ENCODE measurements around the gene ADAMTS7.
"Not testable (repeated sequence)": the region's sequence is repeated elsewhere in the genome, so short reads cannot be mapped to it uniquely, and the experiment has no call there.

ADAMTS7 gene

GRCh38 chr15:78747877-78748276, 63.4 kb downstream of the ADAMTS7 start:
- H2BK120ac ChIP-seq (ENCODE audit: low read depth, low read length): not testable (repeated sequence)

GRCh38 chr15:78741674-78742073, 69.6 kb downstream of the ADAMTS7 start:
- H3K4ac ChIP-seq (ENCODE audit: low read length); H3K9ac ChIP-seq (ENCODE audit: low read depth, low read length, poor library complexity); H3K4me1 ChIP-seq (ENCODE audit: control insufficient read depth in 2 of 2, insufficient read depth in 1 of 2, low read depth in 1 of 2, low read length in 2 of 2); H3K4me3 ChIP-seq (ENCODE audit: low read length in 2 of 2); H3K18ac ChIP-seq (ENCODE audit: low read length); H2AK5ac ChIP-seq (ENCODE audit: low read depth, low read length); H2BK120ac ChIP-seq (ENCODE audit: low read depth, low read length); H3K4me2 ChIP-seq (ENCODE audit: insufficient read depth, low read length, poor library complexity, severe bottlenecking); H4K91ac ChIP-seq (ENCODE audit: low read depth, low read length, poor library complexity); H3K14ac ChIP-seq (ENCODE audit: low read length); H3K79me1 ChIP-seq (ENCODE audit: low read depth, low read length); H3K9me3 ChIP-seq (replicated peaks in 1 of 2; ENCODE audit: control insufficient read depth in 2 of 2, insufficient read depth in 1 of 2, low read depth in 1 of 2, low read length in 2 of 2); H2BK12ac ChIP-seq (ENCODE audit: low read length); H3K23ac ChIP-seq (ENCODE audit: low read depth, low read length, poor library complexity); H4K8ac ChIP-seq (ENCODE audit: low read depth, low read length); DNase-seq (ENCODE audit: low spot score); H3K36me3 ChIP-seq (replicated peaks in 1 of 2; ENCODE audit: control insufficient read depth in 2 of 2, insufficient read depth in 2 of 2, low read length in 2 of 2); H2AFZ ChIP-seq (ENCODE audit: low read length); H2BK5ac ChIP-seq (ENCODE audit: low read length); H3K27ac ChIP-seq (replicated peaks; ENCODE audit: low read length); H2BK15ac ChIP-seq (ENCODE audit: low read length): not testable (repeated sequence)
- peaks cover 0 to 14% (median 0%) of the 10 kb centered on the region in 3 experiments for H3K27me3 ChIP-seq (ENCODE audit: control insufficient read depth in 3 of 3, insufficient read depth in 3 of 3, low read depth in 1 of 3, low read length in 3 of 3)
- WGBS, 2 donors (ENCODE audit: extremely low coverage in 2 of 2, insufficient read length in 2 of 2, insufficient replicate concordance in 1 of 2): no CpG with 5 or more reads among the region's 4 CpGs

More at GRCh38 chr15:78747877-78748276, 63.4 kb downstream of the ADAMTS7 start:
- H3K9me3 ChIP-seq (replicated peaks in 1 of 2; ENCODE audit: control insufficient read depth in 2 of 2, insufficient read depth in 1 of 2, low read depth in 1 of 2, low read length in 2 of 2); H3K18ac ChIP-seq (ENCODE audit: low read length); H2BK5ac ChIP-seq (ENCODE audit: low read length); H3K27me3 ChIP-seq (ENCODE audit: control insufficient read depth in 3 of 3, insufficient read depth in 3 of 3, low read depth in 1 of 3, low read length in 3 of 3); H3K27ac ChIP-seq (replicated peaks; ENCODE audit: low read length); H3K4me1 ChIP-seq (ENCODE audit: control insufficient read depth in 2 of 2, insufficient read depth in 1 of 2, low read depth in 1 of 2, low read length in 2 of 2); H2AK5ac ChIP-seq (ENCODE audit: low read depth, low read length); H4K8ac ChIP-seq (ENCODE audit: low read depth, low read length); H3K23ac ChIP-seq (ENCODE audit: low read depth, low read length, poor library complexity); H2BK12ac ChIP-seq (ENCODE audit: low read length); DNase-seq (ENCODE audit: low spot score); H2AFZ ChIP-seq (ENCODE audit: low read length); H3K4ac ChIP-seq (ENCODE audit: low read length); H3K79me1 ChIP-seq (ENCODE audit: low read depth, low read length); H3K14ac ChIP-seq (ENCODE audit: low read length); H3K4me2 ChIP-seq (ENCODE audit: insufficient read depth, low read length, poor library complexity, severe bottlenecking); H3K9ac ChIP-seq (ENCODE audit: low read depth, low read length, poor library complexity); H4K91ac ChIP-seq (ENCODE audit: low read depth, low read length, poor library complexity); H2BK15ac ChIP-seq (ENCODE audit: low read length); H3K4me3 ChIP-seq (ENCODE audit: low read length in 2 of 2); H3K36me3 ChIP-seq (replicated peaks in 1 of 2; ENCODE audit: control insufficient read depth in 2 of 2, insufficient read depth in 2 of 2, low read length in 2 of 2): not testable (repeated sequence)
- no CpG with 5 or more reads among the region's 7 CpGs for WGBS, 2 donors (ENCODE audit: extremely low coverage in 2 of 2, insufficient read length in 2 of 2, insufficient replicate concordance in 1 of 2)

- H3K27ac ChIP-seq (replicated peaks; ENCODE audit: low read length): no peak overlapping the region
- H2AFZ ChIP-seq (ENCODE audit: low read length): no peak overlapping the region
- peak overlapping the region; percentile 21 for H3K18ac ChIP-seq (ENCODE audit: low read length)
- H2BK12ac ChIP-seq (ENCODE audit: low read length): peak overlapping the region; percentile 43
- H4K91ac ChIP-seq (ENCODE audit: low read depth, low read length, poor library complexity): peak overlapping the region; percentile 33
- peaks cover 0 to 14% (median 0%) of the 10 kb centered on the region in 3 experiments for H3K27me3 ChIP-seq (ENCODE audit: control insufficient read depth in 3 of 3, insufficient read depth in 3 of 3, low read depth in 1 of 3, low read length in 3 of 3)
- no peak overlapping the region for H4K8ac ChIP-seq (ENCODE audit: low read depth, low read length)
- H3K4me3 ChIP-seq (ENCODE audit: low read length in 2 of 2): no peak overlapping the region
- H2AK5ac ChIP-seq (ENCODE audit: low read depth, low read length): no peak overlapping the region
- WGBS, 2 donors (ENCODE audit: extremely low coverage in 2 of 2, insufficient read length in 2 of 2, insufficient replicate concordance in 1 of 2): no CpG with 5 or more reads among the region's 7 CpGs
- no peaks in the 10 kb centered on the region for H3K36me3 ChIP-seq (replicated peaks in 1 of 2; ENCODE audit: control insufficient read depth in 2 of 2, insufficient read depth in 2 of 2, low read length in 2 of 2)
- H2BK120ac ChIP-seq (ENCODE audit: low read depth, low read length): no peak overlapping the region
- H3K79me1 ChIP-seq (ENCODE audit: low read depth, low read length): no peaks in the 10 kb centered on the region
- H3K4me1 ChIP-seq (ENCODE audit: control insufficient read depth in 2 of 2, insufficient read depth in 1 of 2, low read depth in 1 of 2, low read length in 2 of 2): peaks cover 0 to 3% of the 10 kb centered on the region in 2 donors
- no peak for DNase-seq (ENCODE audit: low spot score)
- no peak overlapping the region for H3K4me2 ChIP-seq (ENCODE audit: insufficient read depth, low read length, poor library complexity, severe bottlenecking)
- H3K14ac ChIP-seq (ENCODE audit: low read length): no peak overlapping the region
- H3K4ac ChIP-seq (ENCODE audit: low read length): no peak overlapping the region
- H3K23ac ChIP-seq (ENCODE audit: low read depth, low read length, poor library complexity): no peak overlapping the region
- H2BK5ac ChIP-seq (ENCODE audit: low read length): no peak overlapping the region
- no peaks in the 10 kb centered on the region for H3K9me3 ChIP-seq (replicated peaks in 1 of 2; ENCODE audit: control insufficient read depth in 2 of 2, insufficient read depth in 1 of 2, low read depth in 1 of 2, low read length in 2 of 2)
- H2BK15ac ChIP-seq (ENCODE audit: low read length): no peak overlapping the region
- peak overlapping the region; percentile 2 for H3K9ac ChIP-seq (ENCODE audit: low read depth, low read length, poor library complexity)
Observed at GRCh38 chr15:78740904-78741274, 70.4 kb downstream of the ADAMTS7 start.

GRCh38 chr15:78739996-78740903, 71.0 kb downstream of the ADAMTS7 start:
- Histone ChIP-seq H3K9me3 (replicated peaks in 1 of 2; ENCODE audit: control insufficient read depth in 2 of 2, insufficient read depth in 1 of 2, low read depth in 1 of 2, low read length in 2 of 2) (no peaks in the 10 kb centered on the region), H3K79me1 (ENCODE audit: low read depth, low read length) (no peaks in the 10 kb centered on the region), H3K4ac (ENCODE audit: low read length) (peak overlapping the region; percentile 89), H3K4me1 (ENCODE audit: control insufficient read depth in 2 of 2, insufficient read depth in 1 of 2, low read depth in 1 of 2, low read length in 2 of 2) (peaks cover 0 to 3% of the 10 kb centered on the region in 2 donors), H2BK5ac (ENCODE audit: low read length) (peak overlapping the region; percentile 66), H3K18ac (ENCODE audit: low read length) (peak overlapping the region; percentile 76), H3K14ac (ENCODE audit: low read length) (peak overlapping the region; percentile 97), H2AK5ac (ENCODE audit: low read depth, low read length) (peak overlapping the region; percentile 63), H2BK120ac (ENCODE audit: low read depth, low read length) (no peak overlapping the region), H3K4me3 (ENCODE audit: low read length in 2 of 2) (peak overlapping the region in 1 of 2 donors; percentile 3), H3K4me2 (ENCODE audit: insufficient read depth, low read length, poor library complexity, severe bottlenecking) (no peak overlapping the region), H3K27me3 (ENCODE audit: control insufficient read depth in 3 of 3, insufficient read depth in 3 of 3, low read depth in 1 of 3, low read length in 3 of 3) (peaks cover 0 to 19% (median 0%) of the 10 kb centered on the region in 3 experiments), H3K36me3 (replicated peaks in 1 of 2; ENCODE audit: control insufficient read depth in 2 of 2, insufficient read depth in 2 of 2, low read length in 2 of 2) (no peaks in the 10 kb centered on the region), H3K27ac (replicated peaks; ENCODE audit: low read length) (no peak overlapping the region), H4K91ac (ENCODE audit: low read depth, low read length, poor library complexity) (peak overlapping the region; percentile 33), H3K9ac (ENCODE audit: low read depth, low read length, poor library complexity) (peak overlapping the region; percentile 60), H3K23ac (ENCODE audit: low read depth, low read length, poor library complexity) (no peak overlapping the region), H2BK12ac (ENCODE audit: low read length) (peak overlapping the region; percentile 43), H2BK15ac (ENCODE audit: low read length) (no peak overlapping the region), H4K8ac (ENCODE audit: low read depth, low read length) (peak overlapping the region; percentile 97), H2AFZ (ENCODE audit: low read length) (no peak overlapping the region)
- no CpG with 5 or more reads among the region's 23 CpGs for WGBS, 2 donors (ENCODE audit: extremely low coverage in 2 of 2, insufficient read length in 2 of 2, insufficient replicate concordance in 1 of 2)
- peak; percentile 51 for DNase-seq (ENCODE audit: low spot score)
